ENCODE measurements around the gene ASTN2. TPM values are rescaled to one million over a fixed set of nuclear protein-coding genes. Genes with fewer than 3 reads are reported as not detected.
"Not testable (repeated sequence)": the region's sequence is repeated elsewhere in the genome, so short reads cannot be mapped to it uniquely, and the experiment has no call there.

Gene ASTN2
- polyA plus RNA-seq, 1 experiment = 12.8 TPM

DNA sequence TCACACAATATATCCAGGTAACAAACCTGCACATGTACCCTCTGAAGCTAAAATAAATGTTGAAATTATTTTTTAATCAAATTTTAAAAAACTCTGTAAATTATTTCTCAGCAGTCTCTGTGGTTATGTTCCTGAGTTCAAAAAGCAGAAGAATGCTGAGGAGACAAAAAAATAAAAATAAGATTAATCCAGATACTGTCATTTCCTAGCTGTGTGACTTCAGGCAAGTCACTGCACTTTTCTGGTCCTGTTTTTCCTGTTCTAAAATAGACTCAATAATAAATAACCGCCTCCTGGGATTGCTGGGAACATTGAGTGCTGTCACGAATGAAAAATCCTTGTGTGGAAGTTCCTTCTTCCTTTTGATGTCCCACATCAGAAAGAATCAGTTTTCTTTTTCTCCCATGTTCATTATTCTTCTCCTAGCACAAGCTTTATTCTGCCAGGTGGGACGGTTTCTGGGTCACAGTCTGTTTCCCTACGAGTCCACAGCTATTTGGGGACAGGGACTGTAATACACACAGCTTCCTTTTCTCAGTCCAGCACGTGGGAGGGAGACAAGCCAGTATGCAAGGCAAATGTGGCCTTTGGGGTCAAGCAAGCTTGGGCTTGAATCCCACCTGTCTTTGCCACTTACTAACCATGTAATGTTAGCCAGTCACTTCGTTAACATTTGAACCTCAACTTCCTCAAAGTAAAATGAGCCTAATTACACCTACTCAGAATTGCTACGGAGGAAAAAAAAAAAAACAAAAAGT is 570.8 kb downstream of the ASTN2 start:
- ChIA-PET CTCF (interaction anchor here (1.6 kb wide), 1 partner anchor 17 kb away, joined by 4 read pairs; no protein-coding TSS in a partner anchor), POLR2A (no interaction called here)
- H3K4me3 ChIP-seq (ENCODE audit: low read depth, low read length) = no peak overlapping the region
- H3K36me3 ChIP-seq (ENCODE audit: control insufficient read depth, insufficient read depth, low read length) = no peaks in the 10 kb centered on the region
- TF ChIP-seq, protein P1, sequence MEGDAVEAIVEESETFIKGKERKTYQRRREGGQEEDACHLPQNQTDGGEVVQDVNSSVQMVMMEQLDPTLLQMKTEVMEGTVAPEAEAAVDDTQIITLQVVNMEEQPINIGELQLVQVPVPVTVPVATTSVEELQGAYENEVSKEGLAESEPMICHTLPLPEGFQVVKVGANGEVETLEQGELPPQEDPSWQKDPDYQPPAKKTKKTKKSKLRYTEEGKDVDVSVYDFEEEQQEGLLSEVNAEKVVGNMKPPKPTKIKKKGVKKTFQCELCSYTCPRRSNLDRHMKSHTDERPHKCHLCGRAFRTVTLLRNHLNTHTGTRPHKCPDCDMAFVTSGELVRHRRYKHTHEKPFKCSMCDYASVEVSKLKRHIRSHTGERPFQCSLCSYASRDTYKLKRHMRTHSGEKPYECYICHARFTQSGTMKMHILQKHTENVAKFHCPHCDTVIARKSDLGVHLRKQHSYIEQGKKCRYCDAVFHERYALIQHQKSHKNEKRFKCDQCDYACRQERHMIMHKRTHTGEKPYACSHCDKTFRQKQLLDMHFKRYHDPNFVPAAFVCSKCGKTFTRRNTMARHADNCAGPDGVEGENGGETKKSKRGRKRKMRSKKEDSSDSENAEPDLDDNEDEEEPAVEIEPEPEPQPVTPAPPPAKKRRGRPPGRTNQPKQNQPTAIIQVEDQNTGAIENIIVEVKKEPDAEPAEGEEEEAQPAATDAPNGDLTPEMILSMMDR (IDR thresholded peaks at IDR 0.05; ENCODE audit: insufficient read depth, low read depth, low read length) = no peak
- H3K27me3 ChIP-seq (ENCODE audit: control insufficient read depth, insufficient read depth, low read length) = no peaks in the 10 kb centered on the region; the same call in 1 of the 2 replicates
- DNase-seq (ENCODE audit: low read depth) = peak; percentile 8

DNA sequence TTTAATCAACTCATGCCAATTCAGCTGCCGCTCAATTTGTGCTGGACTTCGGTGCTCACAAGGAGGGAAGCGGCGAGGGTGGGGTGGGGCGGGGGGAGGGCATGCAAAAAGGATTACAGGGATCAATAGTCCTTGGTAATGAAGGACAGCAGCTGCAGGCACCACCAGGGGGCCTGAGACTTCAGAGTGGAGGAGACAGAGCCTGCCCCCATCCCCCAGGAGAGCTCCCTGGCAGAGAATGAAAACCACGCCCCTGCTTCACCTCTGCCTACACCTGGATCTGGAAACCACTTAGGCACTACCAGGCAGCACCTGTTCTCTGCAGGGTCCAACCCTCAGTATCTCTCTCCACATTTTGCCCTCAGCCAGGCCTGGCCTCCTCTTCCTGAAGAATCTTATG is 572.2 kb downstream of the ASTN2 start:
- ChIA-PET CTCF (interaction anchor here (1.1 to 1.2 kb wide), 3 partner anchors 9 to 106 kb away, joined by 3 to 4 read pairs (median 3); no protein-coding TSS in a partner anchor), POLR2A (no interaction called here)
- no peak overlapping the region for H3K4me3 ChIP-seq (ENCODE audit: low read depth, low read length)
- no peak for DNase-seq (ENCODE audit: low read depth)
- TF ChIP-seq, protein P1 (IDR thresholded peaks at IDR 0.05; ENCODE audit: insufficient read depth, low read depth, low read length) = no peak
- H3K36me3 ChIP-seq (ENCODE audit: control insufficient read depth, insufficient read depth, low read length) = no peaks in the 10 kb centered on the region
- no peaks in the 10 kb centered on the region for H3K27me3 ChIP-seq (ENCODE audit: control insufficient read depth, insufficient read depth, low read length)

DNA sequence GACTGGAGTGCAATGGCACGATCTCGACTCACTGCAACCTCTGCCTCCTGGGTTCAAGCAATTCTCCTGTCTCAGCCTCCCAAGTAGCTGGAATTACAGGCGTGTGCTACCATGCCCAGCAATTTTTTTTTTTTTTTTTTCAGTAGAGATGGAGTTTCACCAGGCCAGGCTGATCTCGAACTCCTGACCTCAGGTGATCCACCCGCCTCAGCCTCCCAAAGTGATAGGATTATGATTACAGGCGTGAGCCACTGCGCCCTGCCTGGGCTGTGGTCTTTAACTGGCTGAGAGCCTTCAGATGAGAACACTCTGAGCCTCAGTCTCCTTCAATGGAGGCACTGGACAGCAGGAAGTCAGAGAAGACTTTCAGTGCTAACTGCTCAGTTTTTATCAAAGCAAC is 576.4 kb downstream of the ASTN2 start:
- CTCF ChIA-PET = interaction anchor here (1.3 kb wide), 1 partner anchor 102 kb away, joined by 5 read pairs; no protein-coding TSS in a partner anchor
- H3K27me3 ChIP-seq (ENCODE audit: control insufficient read depth, insufficient read depth, low read length); H3K4me3 ChIP-seq (ENCODE audit: low read depth, low read length); H3K36me3 ChIP-seq (ENCODE audit: control insufficient read depth, insufficient read depth, low read length); POLR2A ChIA-PET; DNase-seq (ENCODE audit: low read depth): not testable (repeated sequence)

DNA sequence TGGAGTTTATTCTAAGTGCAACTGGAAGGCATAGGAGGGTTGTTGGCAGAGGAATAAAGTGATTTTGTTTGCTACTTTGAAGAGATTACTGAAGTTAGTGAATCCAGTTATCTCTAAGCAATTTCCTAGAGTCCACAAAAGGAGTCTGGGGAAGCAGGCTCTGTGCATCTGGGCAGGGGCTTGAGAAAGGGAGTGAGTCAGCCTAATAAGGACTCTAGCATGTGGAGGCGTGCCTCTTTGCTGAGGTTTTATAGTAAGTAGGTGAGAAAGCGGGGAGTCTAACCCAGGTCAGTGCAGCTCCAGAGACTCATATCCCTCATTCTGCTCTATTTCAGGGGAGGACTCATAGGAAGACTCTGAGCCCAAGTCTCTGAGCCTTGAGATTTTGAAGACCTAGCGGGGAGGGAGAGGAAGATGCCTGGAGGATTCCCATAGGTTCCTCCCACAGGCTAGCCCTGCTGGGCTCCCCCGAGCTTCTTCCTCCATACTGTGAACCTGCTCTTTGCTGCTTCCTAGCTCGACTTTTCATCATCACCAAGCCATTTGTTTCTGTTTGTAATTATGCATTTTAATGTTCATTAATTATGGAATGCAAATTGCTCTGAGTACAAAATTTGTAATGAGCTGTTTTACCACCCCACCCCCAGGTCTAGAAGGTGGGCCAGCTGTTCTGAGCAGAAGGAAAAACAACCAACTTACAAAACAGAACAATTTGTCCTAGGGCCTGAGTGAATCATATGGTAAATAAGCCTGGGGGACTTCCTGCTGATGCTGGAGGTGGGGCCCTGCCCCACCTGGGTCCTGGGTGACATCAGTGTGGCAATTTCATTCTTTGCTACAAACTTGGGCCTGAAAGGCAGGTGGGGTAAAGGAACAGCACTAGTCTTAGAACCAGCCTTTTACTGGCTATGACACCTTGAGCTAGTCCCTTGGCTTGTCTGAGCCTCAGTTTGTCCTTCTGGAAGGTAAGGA is 577.6 kb downstream of the ASTN2 start:
- CTCF ChIA-PET = interaction anchor here (1.1 kb wide), 1 partner anchor 10 kb away, joined by 3 read pairs; no protein-coding TSS in a partner anchor
- POLR2A ChIA-PET = no interaction called here
- H3K36me3 ChIP-seq (ENCODE audit: control insufficient read depth, insufficient read depth, low read length) = no peaks in the 10 kb centered on the region
- H3K27me3 ChIP-seq (ENCODE audit: control insufficient read depth, insufficient read depth, low read length) = no peaks in the 10 kb centered on the region
- TF ChIP-seq, protein P1 (IDR thresholded peaks at IDR 0.05; ENCODE audit: insufficient read depth, low read depth, low read length) = no peak
- no peak for DNase-seq (ENCODE audit: low read depth)
- no peak overlapping the region for H3K4me3 ChIP-seq (ENCODE audit: low read depth, low read length)

DNA sequence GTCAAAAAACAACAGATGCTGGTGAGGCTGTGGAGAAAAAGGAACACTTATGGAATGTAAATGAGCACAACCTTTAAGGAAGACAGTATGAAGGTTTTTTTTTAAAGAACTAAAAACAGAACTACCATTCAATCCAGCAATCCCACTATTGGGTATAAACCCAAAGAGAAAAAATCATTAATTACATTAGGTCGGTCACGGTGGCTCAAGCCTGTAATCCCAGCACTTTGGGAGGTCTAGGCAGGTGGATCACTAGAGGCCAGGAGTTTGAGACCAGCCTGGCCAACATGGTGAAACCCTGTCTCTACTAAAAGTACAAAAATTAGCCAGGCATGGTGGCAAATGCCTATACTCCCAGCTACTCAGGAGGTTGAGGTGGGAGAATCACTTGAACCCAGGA is 584.5 kb downstream of the ASTN2 start:
- CTCF ChIA-PET; H3K36me3 ChIP-seq (ENCODE audit: control insufficient read depth, insufficient read depth, low read length); POLR2A ChIA-PET; H3K4me3 ChIP-seq (ENCODE audit: low read depth, low read length); H3K27me3 ChIP-seq (ENCODE audit: control insufficient read depth, insufficient read depth, low read length); DNase-seq (ENCODE audit: low read depth): not testable (repeated sequence)

DNA sequence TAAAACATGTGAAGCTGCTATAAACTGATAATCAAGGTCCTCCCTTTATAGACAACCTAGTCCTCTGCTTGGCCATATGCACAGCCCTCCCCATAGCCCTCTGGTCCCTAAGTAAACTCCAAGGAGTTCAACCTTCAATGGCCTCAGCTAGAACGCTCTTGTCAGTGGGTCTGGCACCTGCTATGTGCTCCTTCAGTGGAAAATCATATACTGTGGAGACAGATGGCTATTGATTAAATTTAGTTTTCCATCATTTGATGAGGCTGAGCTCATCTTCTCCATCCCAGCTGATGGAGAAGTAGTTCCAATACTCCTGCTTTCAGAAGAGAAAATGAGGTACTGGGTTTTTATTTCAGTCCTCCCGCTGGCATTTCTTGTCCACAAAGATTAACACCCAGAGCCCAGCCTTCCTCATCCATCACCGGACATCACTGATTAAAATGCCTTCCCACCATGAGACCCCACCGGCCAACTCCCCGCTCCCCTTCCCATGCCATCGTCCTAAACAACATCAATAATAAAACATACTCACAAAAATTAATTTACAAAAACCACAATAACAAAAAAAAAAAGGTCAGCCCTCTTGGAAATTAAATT is 593.1 kb downstream of the ASTN2 start:
- Histone ChIP-seq H3K4me3 (ENCODE audit: low read depth, low read length) (no peak overlapping the region), H3K27me3 (ENCODE audit: control insufficient read depth, insufficient read depth, low read length) (no peaks in the 10 kb centered on the region), H3K36me3 (ENCODE audit: control insufficient read depth, insufficient read depth, low read length) (no peaks in the 10 kb centered on the region)
- ChIA-PET CTCF (no interaction called here), POLR2A (no interaction called here)
- TF ChIP-seq, protein P1 (IDR thresholded peaks at IDR 0.05; ENCODE audit: insufficient read depth, low read depth, low read length) = no peak
- no peak for DNase-seq (ENCODE audit: low read depth)
